Measurements from ENCODE around the gene JAKMIP2. TPM values are rescaled to one million over a fixed set of nuclear protein-coding genes. Genes with fewer than 3 reads are reported as not detected.
A peak's percentile ranks its signal among the peaks of the same experiment; 100 is the strongest.

Gene JAKMIP2
- total RNA-seq, 1 experiment from 2014 or later = 1.2 TPM

DNA sequence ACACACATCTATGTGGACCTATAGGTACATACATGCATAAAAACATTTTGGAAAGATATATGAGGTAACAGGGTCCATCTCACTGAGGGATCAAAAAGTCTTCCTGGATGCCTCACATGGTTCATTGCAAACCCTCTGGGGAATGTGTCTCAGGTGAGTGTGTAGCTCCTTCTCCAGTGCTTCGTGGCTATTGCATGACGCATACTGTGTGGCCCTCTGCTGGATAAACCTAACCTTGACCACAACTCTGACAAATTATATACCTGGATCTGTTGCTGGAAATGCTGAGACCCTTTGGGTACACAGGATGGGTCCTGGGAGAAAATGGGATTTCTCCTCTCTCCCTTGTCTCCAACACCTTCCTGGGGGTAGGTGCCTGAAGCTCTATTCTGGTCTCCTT, 91.9 kb downstream of the JAKMIP2 start:
- Histone ChIP-seq H3K4me3 (ENCODE audit: low read depth, low read length) (no peak overlapping the region), H3K36me3 (ENCODE audit: control insufficient read depth, insufficient read depth, low read length) (no peaks in the 10 kb centered on the region), H3K4me1 (no peaks in the 10 kb centered on the region), H3K9me3 (no peaks in the 10 kb centered on the region), H3K27me3 (replicated peaks; ENCODE audit: control insufficient read depth, insufficient read depth, low read length) (no peaks in the 10 kb centered on the region)
- Mint-ChIP-seq H3K36me3 (ENCODE audit: insufficient read depth, unreplicated experiment) (no peaks in the 10 kb centered on the region), H3K4me3 (ENCODE audit: unreplicated experiment) (no peak overlapping the region), H3K9me3 (ENCODE audit: unreplicated experiment) (peaks cover 6% of the 10 kb centered on the region), H3K27ac (ENCODE audit: unreplicated experiment) (no peak overlapping the region), H3K4me1 (ENCODE audit: low read depth, unreplicated experiment) (no peaks in the 10 kb centered on the region), H3K27me3 (ENCODE audit: insufficient read depth, unreplicated experiment) (no peaks in the 10 kb centered on the region)
- peak; percentile 48 to 55 for TF ChIP-seq CTCF (IDR thresholded peaks at IDR 0.05; ENCODE audit: insufficient read depth in 1 of 2, low read depth in 1 of 2, low read length in 1 of 2, severe bottlenecking in 1 of 2, unreplicated experiment in 1 of 2)
- intact Hi-C loops (cut with micrococcal nuclease; ENCODE audit: unreplicated experiment) = loop anchor here (1.0 kb wide), 1 partner anchor 62 kb away; no protein-coding TSS in a partner anchor
- ChIA-PET POLR2A (no interaction called here), CTCF (interaction anchor here (0.6 to 1.3 kb wide), 9 partner anchors 11 to 132 kb away, joined by 3 to 24 read pairs (median 6); no protein-coding TSS in a partner anchor)
- BruUV-seq (replicated peaks) = no TSS peak
- DNase-seq = peak; percentile 60 to 62

- Mint-ChIP-seq H3K27me3 (ENCODE audit: insufficient read depth, unreplicated experiment) (no peaks in the 10 kb centered on the region), H3K9me3 (ENCODE audit: unreplicated experiment) (no peaks in the 10 kb centered on the region), H3K4me1 (ENCODE audit: low read depth, unreplicated experiment) (no peaks in the 10 kb centered on the region), H3K36me3 (ENCODE audit: insufficient read depth, unreplicated experiment) (no peaks in the 10 kb centered on the region), H3K4me3 (ENCODE audit: unreplicated experiment) (no peak overlapping the region), H3K27ac (ENCODE audit: unreplicated experiment) (no peak overlapping the region)
- ChIA-PET POLR2A (no interaction called here), CTCF (interaction anchor here (1.0 kb wide), 1 partner anchor 56 kb away, joined by 3 read pairs; no protein-coding TSS in a partner anchor)
- Histone ChIP-seq H3K9me3 (no peaks in the 10 kb centered on the region), H3K36me3 (ENCODE audit: control insufficient read depth, insufficient read depth, low read length) (no peaks in the 10 kb centered on the region), H3K27me3 (replicated peaks; ENCODE audit: control insufficient read depth, insufficient read depth, low read length) (no peaks in the 10 kb centered on the region), H3K4me1 (no peaks in the 10 kb centered on the region), H3K4me3 (ENCODE audit: low read depth, low read length) (no peak overlapping the region)
- DNase-seq = no peak
- TF ChIP-seq CTCF (IDR thresholded peaks at IDR 0.05; ENCODE audit: insufficient read depth in 1 of 2, low read depth in 1 of 2, low read length in 1 of 2, severe bottlenecking in 1 of 2, unreplicated experiment in 1 of 2) = no peak
- no TSS peak for BruUV-seq (replicated peaks)
- intact Hi-C loops (cut with micrococcal nuclease; ENCODE audit: unreplicated experiment) = no loop called here
Measured at GRCh38 chr5:147689426-147689825, 93.1 kb downstream of the JAKMIP2 start.

DNA sequence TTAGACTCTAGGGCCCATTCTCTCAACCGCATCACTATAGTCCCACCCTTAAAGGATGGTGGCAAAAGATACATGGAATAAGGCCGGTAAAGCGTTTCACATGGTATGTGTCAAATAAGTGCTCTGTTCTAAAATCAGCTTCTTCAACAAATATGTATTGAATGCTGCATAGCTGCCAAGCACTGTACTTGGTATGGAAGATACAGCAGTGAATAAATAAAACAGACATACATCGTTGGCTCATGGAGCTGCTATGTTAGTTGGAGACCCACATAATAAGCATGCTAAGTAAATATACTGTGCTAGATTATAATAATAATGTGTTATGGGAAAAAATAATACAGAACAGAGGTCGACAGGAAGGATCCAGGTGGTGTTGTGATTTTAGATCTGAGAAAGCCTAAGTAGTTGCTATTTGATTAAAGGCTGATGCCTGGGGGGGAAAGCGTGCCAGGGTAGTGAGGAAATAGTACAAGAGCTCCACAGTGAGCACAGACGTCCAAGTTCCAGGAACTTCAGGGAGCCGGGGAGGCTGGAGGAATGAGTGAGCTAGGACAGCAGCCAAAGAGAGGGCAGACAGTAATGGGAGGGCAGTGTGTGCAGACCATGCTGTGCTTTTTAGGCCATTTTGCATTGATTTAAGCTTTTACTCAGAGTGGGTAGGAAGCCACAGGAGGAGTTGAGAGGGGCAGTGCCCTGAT, 93.7 kb downstream of the JAKMIP2 start:
- Histone ChIP-seq H3K4me1 (no peaks in the 10 kb centered on the region), H3K4me3 (ENCODE audit: low read depth, low read length) (no peak overlapping the region), H3K36me3 (ENCODE audit: control insufficient read depth, insufficient read depth, low read length) (no peaks in the 10 kb centered on the region), H3K27me3 (replicated peaks; ENCODE audit: control insufficient read depth, insufficient read depth, low read length) (no peaks in the 10 kb centered on the region), H3K9me3 (no peaks in the 10 kb centered on the region)
- H3K4me3 Mint-ChIP-seq (ENCODE audit: unreplicated experiment) = no peak overlapping the region
- no peak for TF ChIP-seq CTCF (IDR thresholded peaks at IDR 0.05; ENCODE audit: insufficient read depth in 1 of 2, low read depth in 1 of 2, low read length in 1 of 2, severe bottlenecking in 1 of 2, unreplicated experiment in 1 of 2)
- intact Hi-C loops (cut with micrococcal nuclease; ENCODE audit: unreplicated experiment) = no loop called here
- no peaks in the 10 kb centered on the region for H3K36me3 Mint-ChIP-seq (ENCODE audit: insufficient read depth, unreplicated experiment)
- ChIA-PET POLR2A (no interaction called here), CTCF (no interaction called here)
- no TSS peak for BruUV-seq (replicated peaks)
- no peak for DNase-seq
- H3K27me3 Mint-ChIP-seq (ENCODE audit: insufficient read depth, unreplicated experiment) = no peaks in the 10 kb centered on the region
- no peaks in the 10 kb centered on the region for H3K4me1 Mint-ChIP-seq (ENCODE audit: low read depth, unreplicated experiment)
- no peaks in the 10 kb centered on the region for H3K9me3 Mint-ChIP-seq (ENCODE audit: unreplicated experiment)
- no peak overlapping the region for H3K27ac Mint-ChIP-seq (ENCODE audit: unreplicated experiment)
